ENCODE data around the gene KIAA0930. TPM values are rescaled to one million over a fixed set of nuclear protein-coding genes. Genes with fewer than 3 reads are reported as not detected.

Gene KIAA0930
- total and polyA plus RNA-seq, 2 experiments from 2014 or later: 8.6 to 50.9 TPM

DNA sequence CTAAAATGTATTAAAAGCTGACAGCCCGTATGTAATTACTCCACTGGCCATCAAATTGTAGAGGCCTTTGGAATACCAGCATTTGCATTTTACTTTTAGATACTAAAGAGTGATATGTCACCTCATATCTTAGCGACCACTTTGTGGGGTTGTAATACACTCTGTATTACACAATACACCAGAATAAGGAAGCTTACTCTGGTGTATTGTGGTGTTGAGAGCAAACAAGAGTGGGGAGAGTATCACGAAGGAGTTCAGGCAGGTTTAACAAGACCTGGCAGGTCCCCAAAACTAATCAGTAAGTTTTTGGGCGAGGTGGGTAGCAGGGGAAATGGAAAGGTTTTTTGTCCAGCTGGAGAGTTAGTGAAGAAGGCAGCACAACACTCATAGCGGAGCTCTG, 73.8 kb downstream of the KIAA0930 start:
- H3K4me3 ChIP-seq: no peak overlapping the region
- peaks cover 13% of the 10 kb centered on the region for H3K4me1 ChIP-seq (ENCODE audit: insufficient read depth)
- H3K9me2 ChIP-seq (ENCODE audit: insufficient read depth): no peaks in the 10 kb centered on the region
- no peak overlapping the region for H3K4me2 ChIP-seq (ENCODE audit: unreplicated experiment)
- H4K20me1 ChIP-seq (ENCODE audit: insufficient read depth): no peaks in the 10 kb centered on the region
- peaks cover 93% of the 10 kb centered on the region for H3K79me2 ChIP-seq (ENCODE audit: insufficient read depth)
- 0 out of 2 replicates have a peak, but pooled peaks cover 6% of the 10 kb centered on the region for H3F3A ChIP-seq (ENCODE audit: insufficient read depth)
- H3K9me3 ChIP-seq (ENCODE audit: low read depth): no peaks in the 10 kb centered on the region
- in situ Hi-C loops (cut with MboI): no loop called here
- no peak overlapping the region for H2AFZ ChIP-seq
- no peak overlapping the region for H3K27ac ChIP-seq
- peaks cover 24% of the 10 kb centered on the region for H3K36me3 ChIP-seq (ENCODE audit: low read depth)
- no peak overlapping the region for H3K9ac ChIP-seq
- 68 to 73% methylated on average over 5 of the region's 5 CpGs for WGBS, 2 experiments (ENCODE audit: low coverage in 1 of 2, low lambda C conversion rate in 2 of 2, missing lambda C conversion rate in 2 of 2)
- no peaks in the 10 kb centered on the region for H3K27me3 ChIP-seq (replicated peaks; ENCODE audit: insufficient read depth)
- TF ChIP-seq EZH2phosphoT487 (IDR thresholded peaks at IDR 0.05; ENCODE audit: insufficient read depth, low read depth): no peak
- no peak for TF ChIP-seq EZH2 (IDR thresholded peaks at IDR 0.05; ENCODE audit: insufficient read depth, poor library complexity, severe bottlenecking)
- DNase-seq: no peak

DNA sequence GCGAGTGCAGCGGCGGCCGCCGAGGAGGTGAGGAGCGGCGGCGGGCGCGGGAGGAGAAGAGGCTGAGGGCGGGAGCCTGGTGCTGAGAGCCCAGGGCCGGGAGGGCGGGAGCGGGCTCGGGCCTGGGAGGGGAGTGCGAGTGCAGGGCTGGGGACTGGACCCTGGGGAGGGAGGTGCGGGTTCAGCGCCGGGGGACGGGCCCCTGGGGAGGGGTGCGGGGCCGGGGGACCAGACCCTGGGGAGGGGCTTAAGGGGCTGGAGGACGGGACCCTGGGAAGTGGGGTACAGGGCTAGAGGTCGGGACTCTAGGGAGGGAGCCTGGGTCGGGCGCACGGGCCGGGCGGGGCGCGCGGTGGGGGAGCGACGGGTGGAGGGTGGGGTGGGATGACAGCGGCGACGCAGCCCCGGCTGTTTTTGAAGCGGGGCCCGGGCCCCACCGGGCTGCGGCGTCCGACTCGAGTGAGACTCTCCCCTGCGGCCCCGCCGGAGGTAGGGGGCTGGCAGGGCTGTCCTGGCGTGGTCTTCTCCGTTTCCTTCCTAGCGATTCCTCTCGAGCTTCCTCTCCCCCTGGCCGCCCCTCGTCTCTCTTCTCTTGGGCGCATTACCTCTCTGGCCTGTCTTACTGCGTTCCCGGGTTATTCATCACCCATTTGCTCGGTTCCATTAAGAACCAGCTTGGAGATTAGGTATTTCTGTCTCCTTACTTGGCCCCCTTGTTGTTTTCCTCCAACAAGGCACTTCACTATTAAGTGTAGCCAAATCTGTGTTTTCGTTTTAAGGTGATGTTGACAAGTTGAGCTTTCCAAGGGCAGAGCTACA, 76.2 kb downstream of the KIAA0930 start:
- TF ChIP-seq EZH2phosphoT487 (IDR thresholded peaks at IDR 0.05; ENCODE audit: insufficient read depth, low read depth) (no peak), EZH2 (IDR thresholded peaks at IDR 0.05; ENCODE audit: insufficient read depth, poor library complexity, severe bottlenecking) (no peak)
- Histone ChIP-seq H3K27me3 (replicated peaks; ENCODE audit: insufficient read depth) (no peaks in the 10 kb centered on the region), H3K9me2 (ENCODE audit: insufficient read depth) (no peaks in the 10 kb centered on the region), H4K20me1 (ENCODE audit: insufficient read depth) (no peaks in the 10 kb centered on the region), H3K27ac (peak overlapping the region; percentile 57), H3K9me3 (ENCODE audit: low read depth) (no peaks in the 10 kb centered on the region), H3K4me2 (ENCODE audit: unreplicated experiment) (peak overlapping the region; percentile 91), H3K4me3 (peak overlapping the region; percentile 88), H3K36me3 (ENCODE audit: low read depth) (peaks cover 7% of the 10 kb centered on the region; the same call in 1 of the 2 replicates), H3K4me1 (ENCODE audit: insufficient read depth) (peaks cover 19% of the 10 kb centered on the region), H2AFZ (peak overlapping the region; percentile 55), H3K9ac (peak overlapping the region; percentile 91), H3K79me2 (ENCODE audit: insufficient read depth) (peaks cover 88% of the 10 kb centered on the region), H3F3A (ENCODE audit: insufficient read depth) (peaks cover 18% of the 10 kb centered on the region; the same call in 1 of the 2 replicates)
- in situ Hi-C loops (cut with MboI): no loop called here
- DNase-seq: peak; percentile 52
- WGBS, 2 experiments (ENCODE audit: low coverage in 1 of 2, low lambda C conversion rate in 2 of 2, missing lambda C conversion rate in 2 of 2): 2% methylated on average over 27 to 59 of the region's 59 CpGs

DNA sequence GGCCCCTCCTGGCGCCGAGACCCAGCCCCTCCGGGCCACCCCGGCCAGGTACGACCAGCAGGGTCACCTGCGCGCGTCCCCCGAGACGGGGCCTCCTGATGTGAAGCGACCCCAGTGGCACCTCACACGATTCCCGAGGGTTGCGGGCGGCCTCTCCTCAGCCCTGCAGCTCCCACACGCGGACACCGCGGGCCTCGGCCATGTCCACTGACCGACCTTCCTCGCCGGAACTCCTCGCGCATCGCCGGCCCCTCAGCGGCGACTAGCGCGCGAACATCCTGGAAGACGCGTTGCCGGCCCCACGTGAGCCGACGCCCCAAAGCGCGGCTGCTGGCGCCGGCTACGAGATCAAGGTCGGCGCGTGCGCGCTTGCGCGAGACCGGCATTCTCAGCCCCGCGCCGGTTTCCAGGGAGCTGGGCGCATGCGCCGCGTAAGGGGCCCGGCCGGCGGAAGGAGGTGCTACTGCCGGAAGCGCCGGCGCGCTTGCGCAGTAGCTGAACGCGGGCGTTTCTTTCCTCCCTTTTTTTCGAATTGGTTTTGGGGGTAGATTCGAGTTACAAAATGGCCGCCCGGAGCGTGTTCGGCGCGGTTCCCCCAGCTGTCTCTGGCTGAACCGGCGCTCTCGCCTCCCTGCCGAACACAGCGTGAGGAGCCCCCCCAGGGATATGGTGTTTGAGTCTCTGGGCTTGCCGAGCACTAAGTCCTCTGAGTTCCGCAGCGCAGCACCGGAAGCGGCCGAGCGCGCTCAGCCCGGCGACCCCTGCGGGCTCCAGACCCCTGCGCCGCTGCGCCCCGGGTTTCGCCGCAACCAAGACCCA, 77.0 kb downstream of the KIAA0930 start, which contains the start of gene NUP50:
TSS of gene NUP50 (plus strand) at position 475 of the 819 bp plus-strand sequence. CDS start 4,253 bp downstream, outside the sequence.
- 0 to 1% methylated on average over 91 of the region's 100 CpGs for WGBS, 2 experiments (ENCODE audit: low coverage in 1 of 2, low lambda C conversion rate in 2 of 2, missing lambda C conversion rate in 2 of 2)
- in situ Hi-C loops (cut with MboI): no loop called here

DNA sequence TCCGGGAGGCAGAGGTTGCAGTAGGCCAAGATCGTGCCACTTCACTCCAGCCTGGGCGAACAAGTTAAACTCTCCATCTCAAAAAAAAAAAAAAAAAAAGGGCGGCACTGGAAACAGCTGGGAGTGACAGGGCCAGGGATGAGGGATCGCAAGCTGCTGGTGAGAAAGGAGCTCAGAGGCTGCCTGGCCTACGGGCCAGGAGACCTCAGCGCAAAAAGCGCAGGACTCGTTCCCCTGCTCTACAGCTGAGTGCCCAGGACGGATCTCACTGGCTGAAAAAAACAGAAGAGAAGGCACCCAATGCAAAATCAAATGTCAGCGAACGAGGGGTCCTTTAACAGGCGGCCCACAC, 77.6 kb downstream of the KIAA0930 start:
- peaks cover 32% of the 10 kb centered on the region for H3K4me1 ChIP-seq (ENCODE audit: insufficient read depth)
- in situ Hi-C loops (cut with MboI): no loop called here
- peak overlapping the region; percentile 91 for H3K9ac ChIP-seq
- 0 to 5% methylated on average over 10 to 13 of the region's 13 CpGs for WGBS, 2 experiments (ENCODE audit: low coverage in 1 of 2, low lambda C conversion rate in 2 of 2, missing lambda C conversion rate in 2 of 2)
- no peaks in the 10 kb centered on the region for H3K9me3 ChIP-seq (ENCODE audit: low read depth)
- peaks cover 78% of the 10 kb centered on the region for H3K79me2 ChIP-seq (ENCODE audit: insufficient read depth)
- no peak for TF ChIP-seq EZH2phosphoT487 (IDR thresholded peaks at IDR 0.05; ENCODE audit: insufficient read depth, low read depth)
- no peak for TF ChIP-seq EZH2 (IDR thresholded peaks at IDR 0.05; ENCODE audit: insufficient read depth, poor library complexity, severe bottlenecking)
- DNase-seq: peak; percentile 72
- no peaks in the 10 kb centered on the region for H3K9me2 ChIP-seq (ENCODE audit: insufficient read depth)
- H3K4me2 ChIP-seq (ENCODE audit: unreplicated experiment): peak overlapping the region; percentile 88
- H3K27ac ChIP-seq: peak overlapping the region; percentile 73
- peak overlapping the region; percentile 88 for H3K4me3 ChIP-seq
- peaks cover 1% of the 10 kb centered on the region; the same call in 1 of the 2 replicates for H3K36me3 ChIP-seq (ENCODE audit: low read depth)
- H3F3A ChIP-seq (ENCODE audit: insufficient read depth): peaks cover 32% of the 10 kb centered on the region
- no peaks in the 10 kb centered on the region for H4K20me1 ChIP-seq (ENCODE audit: insufficient read depth)
- no peaks in the 10 kb centered on the region for H3K27me3 ChIP-seq (replicated peaks; ENCODE audit: insufficient read depth)
- peak overlapping the region; percentile 91 for H2AFZ ChIP-seq

More for the DNA sequence above, 77.0 kb downstream of the KIAA0930 start, which contains the start of gene NUP50:
- Histone ChIP-seq H3K9ac (peak within 1 kb of the TSS; percentile 91), H3K4me3 (peak within 1 kb of the TSS; percentile 88), H3K27me3 (replicated peaks; ENCODE audit: insufficient read depth) (no peaks in the 10 kb centered on the region), H3F3A (ENCODE audit: insufficient read depth) (peaks cover 26% of the 10 kb centered on the region), H2AFZ (peak within 1 kb of the TSS; percentile 91), H3K4me1 (ENCODE audit: insufficient read depth) (peaks cover 27% of the 10 kb centered on the region), H3K36me3 (ENCODE audit: low read depth) (peaks cover 7% of the 10 kb centered on the region; the same call in 1 of the 2 replicates), H3K9me3 (ENCODE audit: low read depth) (no peaks in the 10 kb centered on the region), H3K4me2 (ENCODE audit: unreplicated experiment) (peak within 1 kb of the TSS; percentile 91), H3K79me2 (ENCODE audit: insufficient read depth) (peaks cover 81% of the 10 kb centered on the region), H3K9me2 (ENCODE audit: insufficient read depth) (no peaks in the 10 kb centered on the region), H3K27ac (peak within 1 kb of the TSS; percentile 73), H4K20me1 (ENCODE audit: insufficient read depth) (no peaks in the 10 kb centered on the region)
- TF ChIP-seq EZH2 (IDR thresholded peaks at IDR 0.05; ENCODE audit: insufficient read depth, poor library complexity, severe bottlenecking): no peak
- TF ChIP-seq EZH2phosphoT487 (IDR thresholded peaks at IDR 0.05; ENCODE audit: insufficient read depth, low read depth): no peak
- peak; percentile 99 for DNase-seq

Data from GM23248 (cell line).